ENCODE results near the gene IL4I1.

GRCh38 chr19:49854378-49855263 lies 42.1 kb downstream of the IL4I1 start:
- TF ChIP-seq CTCF (IDR thresholded peaks at IDR 0.05; ENCODE audit: low read length) (no peak), EZH2 (optimal IDR thresholded peaks at IDR 0.05; ENCODE audit: low read depth, low read length) (no peak)
